ENCODE measurements around the gene PEAK1.

DNA sequence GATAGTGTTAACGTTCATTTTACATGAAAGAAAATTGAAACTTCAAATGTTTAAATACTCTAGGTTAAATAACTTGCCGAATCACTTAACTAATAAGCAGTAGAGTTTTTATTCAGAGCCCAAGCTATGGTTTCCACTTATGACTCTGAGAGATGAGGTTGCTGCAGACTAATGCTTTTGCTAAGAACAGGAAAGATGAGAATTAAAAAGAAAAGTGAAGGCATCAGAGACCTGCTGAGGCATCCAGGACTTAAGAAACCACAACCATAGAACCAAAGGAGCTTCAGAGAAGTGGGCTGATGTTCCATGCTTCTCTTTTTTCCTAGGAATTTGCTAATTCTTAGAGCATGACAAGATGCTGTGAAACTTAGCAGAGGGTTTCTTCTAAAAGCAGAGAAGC, 10.3 kb upstream of the PEAK1 start:
- TF ChIP-seq EZH2 (IDR thresholded peaks at IDR 0.05; ENCODE audit: low read length, unreplicated experiment) (no peak), EZH2phosphoT487 (IDR thresholded peaks at IDR 0.05; ENCODE audit: borderline replicate concordance, low read length) (no peak)
- TF ChIP-seq, protein P1, sequence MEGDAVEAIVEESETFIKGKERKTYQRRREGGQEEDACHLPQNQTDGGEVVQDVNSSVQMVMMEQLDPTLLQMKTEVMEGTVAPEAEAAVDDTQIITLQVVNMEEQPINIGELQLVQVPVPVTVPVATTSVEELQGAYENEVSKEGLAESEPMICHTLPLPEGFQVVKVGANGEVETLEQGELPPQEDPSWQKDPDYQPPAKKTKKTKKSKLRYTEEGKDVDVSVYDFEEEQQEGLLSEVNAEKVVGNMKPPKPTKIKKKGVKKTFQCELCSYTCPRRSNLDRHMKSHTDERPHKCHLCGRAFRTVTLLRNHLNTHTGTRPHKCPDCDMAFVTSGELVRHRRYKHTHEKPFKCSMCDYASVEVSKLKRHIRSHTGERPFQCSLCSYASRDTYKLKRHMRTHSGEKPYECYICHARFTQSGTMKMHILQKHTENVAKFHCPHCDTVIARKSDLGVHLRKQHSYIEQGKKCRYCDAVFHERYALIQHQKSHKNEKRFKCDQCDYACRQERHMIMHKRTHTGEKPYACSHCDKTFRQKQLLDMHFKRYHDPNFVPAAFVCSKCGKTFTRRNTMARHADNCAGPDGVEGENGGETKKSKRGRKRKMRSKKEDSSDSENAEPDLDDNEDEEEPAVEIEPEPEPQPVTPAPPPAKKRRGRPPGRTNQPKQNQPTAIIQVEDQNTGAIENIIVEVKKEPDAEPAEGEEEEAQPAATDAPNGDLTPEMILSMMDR (conservative IDR thresholded peaks at IDR 0.05; ENCODE audit: low read depth, low read length) = no peak

Data from PC-3 (cell line).